GM21528 (cell line): ENCODE results near the gene PPP1R12A.
"Not testable (repeated sequence)": the region's sequence is repeated elsewhere in the genome, so short reads cannot be mapped to it uniquely, and the experiment has no call there.

Experiments
- ATAC-seq: cut with Tn5 transposase; IDR thresholded peaks from one replicate; pipeline ENCODE4 v1.9.1; 2021; ENCODE audit warnings: mild to moderate bottlenecking, moderate library complexity; ENCODE audit not compliant: unreplicated experiment, low FRiP score

The PPP1R12A gene

GRCh38 chr12:79847417-79847816 lies 87.5 kb downstream of the PPP1R12A start:
- no peak for ATAC-seq

GRCh38 chr12:79844693-79845092 lies 90.2 kb downstream of the PPP1R12A start:
- no peak for ATAC-seq

- no peak for ATAC-seq
Observed at GRCh38 chr12:79843978-79844377, 90.9 kb downstream of the PPP1R12A start.

GRCh38 chr12:79842630-79843029 lies 92.3 kb downstream of the PPP1R12A start:
- ATAC-seq, result no peak

- ATAC-seq, result no peak
Observed at GRCh38 chr12:79841878-79842265, 93.0 kb downstream of the PPP1R12A start.

GRCh38 chr12:79841248-79841877 lies 93.5 kb downstream of the PPP1R12A start:
- no peak for ATAC-seq

- ATAC-seq, result no peak
Observed at GRCh38 chr12:79838359-79838758, 96.5 kb downstream of the PPP1R12A start.

GRCh38 chr12:79837575-79837974 lies 97.3 kb downstream of the PPP1R12A start:
- no peak for ATAC-seq

GRCh38 chr12:79835377-79835843 lies 99.5 kb downstream of the PPP1R12A start:
- ATAC-seq, result no peak

- ATAC-seq, result no peak
Observed at GRCh38 chr12:79834712-79835376, 100.1 kb downstream of the PPP1R12A start.

GRCh38 chr12:79830440-79830839 lies 104.5 kb downstream of the PPP1R12A start:
- no peak for ATAC-seq

- ATAC-seq, result no peak
Observed at GRCh38 chr12:79828924-79829323, 106.0 kb downstream of the PPP1R12A start.

GRCh38 chr12:79827484-79827883 lies 107.4 kb downstream of the PPP1R12A start:
- no peak for ATAC-seq

GRCh38 chr12:79826267-79827128 lies 108.4 kb downstream of the PPP1R12A start:
- no peak for ATAC-seq

GRCh38 chr12:79822475-79822874 lies 112.4 kb downstream of the PPP1R12A start:
- ATAC-seq, result no peak

GRCh38 chr12:79818856-79819255 lies 116.0 kb downstream of the PPP1R12A start:
- no peak for ATAC-seq

GRCh38 chr12:79784366-79785065 lies 150.4 kb downstream of the PPP1R12A start:
- ATAC-seq, result not testable (repeated sequence)

GRCh38 chr12:79782172-79782900 lies 152.6 kb downstream of the PPP1R12A start:
- no peak for ATAC-seq

GRCh38 chr12:79778802-79779448 lies 156.0 kb downstream of the PPP1R12A start:
- ATAC-seq, result no peak
